Choroid plexus epithelial cell (primary cell): ENCODE results near the gene MGP.

Experiments
- DNase-seq: peaks from one replicate; pipeline ENCODE4 v3.0.0-alpha.2; 2010; ENCODE audit warnings: low read depth
- H3K4me3 ChIP-seq: 2 replicates; pipeline ENCODE4 v1.5.1; 2011; ENCODE audit warnings: low read depth, mild to moderate bottlenecking, control low read depth, low read length, moderate library complexity
- CTCF ChIP-seq: conservative IDR thresholded peaks from 2 replicates; pipeline ENCODE4 v1.5.1; 2011; ENCODE audit warnings: low read depth, mild to moderate bottlenecking, control low read depth, inconsistent platforms, low read length, moderate library complexity

Gene MGP

GRCh38 chr12:14840616-14841015 lies 45.0 kb downstream of the MGP start:
- DNase-seq = no peak
- no peak overlapping the region for H3K4me3 ChIP-seq
- TF ChIP-seq CTCF = no peak

DNA sequence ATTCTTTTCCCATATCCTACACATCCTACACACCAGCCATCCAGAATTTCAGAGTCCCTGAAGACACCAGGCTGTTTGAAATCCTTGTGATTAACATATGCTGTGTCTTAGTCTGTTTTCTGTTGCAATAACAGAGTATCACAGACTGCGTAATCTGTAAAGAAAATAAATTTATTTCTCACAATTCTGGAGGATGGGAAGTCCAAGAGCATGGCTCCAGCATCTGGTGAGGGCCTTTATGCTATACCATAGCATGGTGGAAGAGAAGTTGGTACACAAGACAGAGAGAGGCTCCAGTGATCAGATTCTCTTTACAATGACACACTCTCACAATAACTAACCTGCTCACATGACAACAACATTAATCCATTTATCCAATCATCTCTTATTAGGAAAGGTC lies 46.4 kb downstream of the MGP start:
- no peak overlapping the region for H3K4me3 ChIP-seq
- DNase-seq = no peak
- TF ChIP-seq CTCF = no peak

DNA sequence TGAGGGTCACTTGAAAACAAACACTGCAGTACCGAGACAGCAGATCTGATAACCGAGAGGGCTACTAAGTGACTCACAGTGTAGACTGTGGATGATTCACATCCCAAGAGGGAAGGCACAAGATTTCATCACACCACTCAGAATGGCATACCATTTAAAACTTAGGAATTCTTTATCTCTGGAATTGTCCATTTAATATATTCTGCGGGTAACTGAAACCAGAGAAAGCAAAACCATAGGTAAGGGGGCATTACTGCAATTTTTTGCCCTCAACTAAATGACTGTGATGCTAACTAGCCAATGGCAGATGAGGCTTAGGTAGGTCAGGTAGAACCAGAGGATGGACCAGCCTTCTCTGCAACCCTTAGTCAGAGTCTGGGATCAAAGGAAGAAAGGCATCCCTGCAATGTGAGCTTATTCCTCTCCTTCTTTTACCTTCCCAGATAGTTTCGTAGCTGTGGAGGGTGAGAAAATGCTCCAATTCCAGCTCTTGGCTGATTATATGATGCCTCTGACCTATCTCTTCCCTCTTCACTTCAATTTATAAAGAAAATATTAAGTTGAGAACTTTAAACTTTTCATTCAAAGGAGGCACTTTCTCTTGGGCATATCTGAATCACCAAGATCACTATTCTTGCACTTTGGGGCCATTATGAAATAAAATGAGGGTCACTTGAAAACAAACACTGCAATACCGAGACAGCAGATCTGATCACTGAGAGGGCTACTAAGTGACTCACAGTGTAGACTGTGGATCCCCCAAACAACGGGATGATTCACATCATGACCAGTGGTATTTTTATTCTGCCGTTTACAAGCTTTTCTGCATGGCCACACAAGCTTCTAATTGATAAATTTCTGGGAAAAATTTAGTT lies 49.1 kb downstream of the MGP start:
- no peak overlapping the region for H3K4me3 ChIP-seq
- no peak for TF ChIP-seq CTCF
- DNase-seq = peak; percentile 89

DNA sequence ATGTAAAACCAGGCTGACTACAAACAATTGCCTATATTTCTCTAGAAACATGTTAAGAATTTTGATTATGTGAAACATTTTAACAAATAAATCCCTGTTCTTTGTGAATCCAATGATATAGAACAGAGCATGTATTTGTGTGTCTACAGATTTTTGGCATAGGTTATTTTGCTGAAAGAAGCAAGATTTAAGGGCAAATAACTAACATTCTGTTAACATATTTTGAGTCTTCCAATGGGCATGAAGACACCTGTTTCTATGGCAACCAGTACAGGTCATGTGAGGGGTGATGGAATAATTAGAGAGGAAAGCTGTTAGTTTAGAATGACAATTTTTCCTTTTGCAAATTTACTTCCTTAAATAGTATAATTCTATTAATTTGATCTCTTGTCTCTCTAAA lies 51.1 kb downstream of the MGP start:
- TF ChIP-seq CTCF = no peak
- no peak overlapping the region for H3K4me3 ChIP-seq
- DNase-seq = peak; percentile 44

DNA sequence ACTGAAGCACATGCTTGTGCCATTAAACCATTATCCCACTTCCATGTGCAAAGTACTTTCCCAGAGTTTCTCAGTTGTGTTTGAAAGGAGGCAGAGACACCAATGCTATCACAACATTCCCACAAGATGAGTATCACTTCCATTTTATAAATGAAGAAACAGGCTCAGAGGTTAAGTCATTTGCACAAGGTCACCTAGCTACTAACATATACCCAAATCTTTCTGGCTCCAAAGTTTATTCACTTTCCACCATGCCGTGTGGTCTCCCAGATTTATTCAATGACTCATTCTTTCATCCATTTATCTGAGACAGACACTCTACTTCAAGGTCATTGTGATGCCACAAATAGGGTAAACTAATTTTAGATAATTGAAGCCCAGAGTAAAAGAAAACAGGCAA lies 51.7 kb downstream of the MGP start:
- DNase-seq = no peak
- H3K4me3 ChIP-seq = no peak overlapping the region
- no peak for TF ChIP-seq CTCF

- no peak for TF ChIP-seq CTCF
- H3K4me3 ChIP-seq = no peak overlapping the region
- DNase-seq = no peak
Observed at GRCh38 chr12:14833336-14833735, 52.3 kb downstream of the MGP start.
